Measurements from ENCODE around the gene RANGAP1.

Gene RANGAP1

GRCh38 chr22:41198027-41198580 is 87.9 kb downstream of the RANGAP1 start:
- peaks cover 3% of the 10 kb centered on the region for H3K4me1 ChIP-seq
- in situ Hi-C loops (cut with MboI; ENCODE audit: low sequenced_read_pairs): no loop called here
- H3K27me3 ChIP-seq (ENCODE audit: low read depth): no peaks in the 10 kb centered on the region; the same call in 1 of the 2 replicates
- no peaks in the 10 kb centered on the region for H3K36me3 ChIP-seq (replicated peaks)
- peak overlapping the region; percentile 77 for H3K4me3 ChIP-seq
- no peaks in the 10 kb centered on the region for H3K9me3 ChIP-seq
- peak; percentile 30 to 71 for DNase-seq (ENCODE audit: low spot score in 2 of 2)

GRCh38 chr22:41197038-41197972 is 88.7 kb downstream of the RANGAP1 start:
- Histone ChIP-seq H3K4me3 (peak overlapping the region; percentile 77), H3K9me3 (no peaks in the 10 kb centered on the region), H3K36me3 (replicated peaks) (no peaks in the 10 kb centered on the region), H3K4me1 (peaks cover 3% of the 10 kb centered on the region), H3K27me3 (ENCODE audit: low read depth) (no peaks in the 10 kb centered on the region; the same call in 1 of the 2 replicates)
- DNase-seq (ENCODE audit: low spot score in 2 of 2): peak; percentile 63 to 91
- in situ Hi-C loops (cut with MboI; ENCODE audit: low sequenced_read_pairs): no loop called here

Measured in HAP-1 (cell line).